ENCODE results near the gene KCNK16.

DNA sequence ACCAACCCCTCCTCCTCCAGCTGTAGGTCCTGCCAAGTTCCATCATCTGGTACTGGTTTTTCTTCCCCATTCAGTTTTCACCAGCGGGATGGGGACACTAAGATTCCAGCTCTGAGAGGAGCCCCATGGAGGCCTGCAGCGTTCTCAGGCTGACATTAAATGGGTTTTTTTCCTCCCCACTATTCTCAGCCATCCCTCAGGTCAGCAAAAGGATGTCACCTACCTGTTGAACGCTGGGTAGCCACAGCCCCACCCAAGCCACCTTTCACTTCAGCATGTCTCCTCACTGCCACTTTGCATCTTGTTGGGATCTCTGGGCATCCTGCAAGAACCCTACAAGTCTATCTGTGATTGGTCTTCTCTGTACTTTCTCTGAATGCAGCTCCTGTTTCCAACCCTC, 15.0 kb downstream of the KCNK16 start:
- TF ChIP-seq POLR2AphosphoS5 (IDR thresholded peaks at IDR 0.05) (no peak), EP300 (IDR thresholded peaks at IDR 0.05) (no peak)
- TF ChIP-seq, protein P1, sequence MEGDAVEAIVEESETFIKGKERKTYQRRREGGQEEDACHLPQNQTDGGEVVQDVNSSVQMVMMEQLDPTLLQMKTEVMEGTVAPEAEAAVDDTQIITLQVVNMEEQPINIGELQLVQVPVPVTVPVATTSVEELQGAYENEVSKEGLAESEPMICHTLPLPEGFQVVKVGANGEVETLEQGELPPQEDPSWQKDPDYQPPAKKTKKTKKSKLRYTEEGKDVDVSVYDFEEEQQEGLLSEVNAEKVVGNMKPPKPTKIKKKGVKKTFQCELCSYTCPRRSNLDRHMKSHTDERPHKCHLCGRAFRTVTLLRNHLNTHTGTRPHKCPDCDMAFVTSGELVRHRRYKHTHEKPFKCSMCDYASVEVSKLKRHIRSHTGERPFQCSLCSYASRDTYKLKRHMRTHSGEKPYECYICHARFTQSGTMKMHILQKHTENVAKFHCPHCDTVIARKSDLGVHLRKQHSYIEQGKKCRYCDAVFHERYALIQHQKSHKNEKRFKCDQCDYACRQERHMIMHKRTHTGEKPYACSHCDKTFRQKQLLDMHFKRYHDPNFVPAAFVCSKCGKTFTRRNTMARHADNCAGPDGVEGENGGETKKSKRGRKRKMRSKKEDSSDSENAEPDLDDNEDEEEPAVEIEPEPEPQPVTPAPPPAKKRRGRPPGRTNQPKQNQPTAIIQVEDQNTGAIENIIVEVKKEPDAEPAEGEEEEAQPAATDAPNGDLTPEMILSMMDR (IDR thresholded peaks at IDR 0.05), result no peak
